Coronary artery (tissue), 2 donors: ENCODE data around the gene RINT1.
A peak's percentile ranks its signal among the peaks of the same experiment; 100 is the strongest.
"Not testable (repeated sequence)": the region's sequence is repeated elsewhere in the genome, so short reads cannot be mapped to it uniquely, and the experiment has no call there.

ENCODE experiments used
- DNase-seq: peaks from one replicate; pipeline ENCODE4 v3.0.0-alpha.2; 2017; ENCODE audit warnings: low spot score
- H3K27ac ChIP-seq, 2 donors: fragments of 200-600 bp; sonication (generic); one replicate each; pipeline ENCODE4 v1.5.1; 2016 to 2019
- H3K4me3 ChIP-seq: fragments of 200-600 bp; sonication (generic); 2 replicates; pipeline ENCODE4 v1.5.1; 2016; ENCODE audit warnings: mild to moderate bottlenecking, moderate library complexity
- TF ChIP-seq, protein P1 (sequence below): fragments of 200-600 bp; sonication (generic); IDR thresholded peaks from one replicate; pipeline ENCODE4 v1.5.1; 2019; ENCODE audit warnings: antibody characterized with exemption

Gene RINT1

GRCh38 chr7:105589356-105590077 is 57.5 kb downstream of the RINT1 start:
- H3K4me3 ChIP-seq: no peak overlapping the region
- TF ChIP-seq, protein P1, sequence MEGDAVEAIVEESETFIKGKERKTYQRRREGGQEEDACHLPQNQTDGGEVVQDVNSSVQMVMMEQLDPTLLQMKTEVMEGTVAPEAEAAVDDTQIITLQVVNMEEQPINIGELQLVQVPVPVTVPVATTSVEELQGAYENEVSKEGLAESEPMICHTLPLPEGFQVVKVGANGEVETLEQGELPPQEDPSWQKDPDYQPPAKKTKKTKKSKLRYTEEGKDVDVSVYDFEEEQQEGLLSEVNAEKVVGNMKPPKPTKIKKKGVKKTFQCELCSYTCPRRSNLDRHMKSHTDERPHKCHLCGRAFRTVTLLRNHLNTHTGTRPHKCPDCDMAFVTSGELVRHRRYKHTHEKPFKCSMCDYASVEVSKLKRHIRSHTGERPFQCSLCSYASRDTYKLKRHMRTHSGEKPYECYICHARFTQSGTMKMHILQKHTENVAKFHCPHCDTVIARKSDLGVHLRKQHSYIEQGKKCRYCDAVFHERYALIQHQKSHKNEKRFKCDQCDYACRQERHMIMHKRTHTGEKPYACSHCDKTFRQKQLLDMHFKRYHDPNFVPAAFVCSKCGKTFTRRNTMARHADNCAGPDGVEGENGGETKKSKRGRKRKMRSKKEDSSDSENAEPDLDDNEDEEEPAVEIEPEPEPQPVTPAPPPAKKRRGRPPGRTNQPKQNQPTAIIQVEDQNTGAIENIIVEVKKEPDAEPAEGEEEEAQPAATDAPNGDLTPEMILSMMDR: no peak
- peak; percentile 31 for DNase-seq
- H3K27ac ChIP-seq: no peak overlapping the region

DNA sequence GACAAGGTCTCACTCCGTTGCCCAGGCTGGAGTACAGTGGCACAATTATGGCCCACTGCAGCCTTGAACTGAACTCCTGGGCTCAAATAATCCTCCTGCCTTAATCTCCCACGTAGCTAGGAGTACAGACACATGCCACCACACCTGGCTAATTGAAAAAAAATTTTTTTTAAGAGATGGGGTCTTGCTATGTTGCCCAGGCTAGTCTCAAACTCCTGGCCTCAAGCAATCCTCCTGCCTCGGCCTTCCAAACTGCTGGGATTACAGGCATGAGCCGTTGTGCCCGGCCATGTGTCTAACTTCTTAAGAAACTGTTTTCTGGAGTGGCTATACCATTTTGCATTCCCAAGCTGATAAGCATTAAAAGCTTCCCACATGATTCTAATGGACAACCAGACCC is 58.8 kb downstream of the RINT1 start:
- Histone ChIP-seq H3K4me3 (no peak overlapping the region), H3K27ac (no peak overlapping the region)
- TF ChIP-seq, protein P1: no peak
- no peak for DNase-seq

DNA sequence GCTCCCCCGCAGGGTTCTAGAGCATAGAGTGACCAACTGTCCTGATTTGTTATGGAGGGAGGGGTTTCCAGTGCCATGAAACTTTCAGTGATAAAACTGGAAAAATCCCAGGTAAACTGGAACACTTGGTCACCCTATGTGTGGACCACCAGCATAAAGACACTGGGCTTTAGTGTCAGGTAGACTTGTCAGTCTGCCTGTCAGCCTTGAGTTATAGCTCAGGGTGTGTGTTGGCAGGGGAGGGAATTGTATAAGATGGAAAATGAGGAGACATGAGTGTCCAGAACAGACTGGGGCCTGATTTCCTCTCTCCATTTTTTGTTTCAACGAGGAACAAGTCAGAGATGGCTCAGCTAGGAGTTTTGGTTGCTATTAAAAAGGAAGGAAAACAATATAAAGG is 59.5 kb downstream of the RINT1 start:
- H3K27ac ChIP-seq: no peak overlapping the region
- DNase-seq: peak; percentile 2
- TF ChIP-seq, protein P1: no peak
- H3K4me3 ChIP-seq: no peak overlapping the region

- Histone ChIP-seq H3K27ac (no peak overlapping the region), H3K4me3 (no peak overlapping the region)
- peak; percentile 5 for DNase-seq
- TF ChIP-seq, protein P1: no peak
These were observed 62.0 kb downstream of the RINT1 start for GRCh38 chr7:105594034-105594433.

- Histone ChIP-seq H3K4me3 (no peak overlapping the region), H3K27ac (no peak overlapping the region)
- DNase-seq: peak; percentile 43
- TF ChIP-seq, protein P1: no peak
These were observed 64.9 kb downstream of the RINT1 start for GRCh38 chr7:105596866-105597265.

GRCh38 chr7:105599080-105599479 is 67.1 kb downstream of the RINT1 start:
- DNase-seq, H3K27ac ChIP-seq, H3K4me3 ChIP-seq: not testable (repeated sequence)

DNA sequence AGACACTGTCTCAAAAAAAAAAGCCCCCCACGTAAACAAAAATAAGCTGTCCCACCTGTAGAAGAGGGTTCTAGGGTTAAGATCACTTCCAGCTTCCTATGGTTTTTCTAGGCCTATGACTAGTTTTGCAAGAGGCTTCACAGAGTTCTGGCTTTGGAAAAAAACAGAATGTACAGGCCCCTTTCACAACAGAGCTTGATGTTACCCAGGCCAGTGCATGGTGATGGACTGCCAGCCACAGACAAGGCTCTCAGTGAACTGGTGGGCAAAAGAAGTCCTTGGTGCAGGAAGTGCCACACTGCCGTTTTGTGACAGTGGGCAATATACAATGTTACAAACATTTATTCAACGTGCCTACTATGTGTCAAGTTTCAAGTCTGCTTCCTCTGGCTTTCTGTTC is 67.5 kb downstream of the RINT1 start:
- no peak overlapping the region for H3K27ac ChIP-seq
- DNase-seq: no peak
- TF ChIP-seq, protein P1: no peak
- no peak overlapping the region for H3K4me3 ChIP-seq
